Panc1 (cell line): Measurements from ENCODE around the gene CHIC2. TPM values are rescaled to one million over a fixed set of nuclear protein-coding genes. Genes with fewer than 3 reads are reported as not detected.
A peak's percentile ranks its signal among the peaks of the same experiment; 100 is the strongest.

Experiments used
- ATAC-seq: fragments of 200-7000 bp; cut with Tn5 transposase; 2 replicates; pipeline ENCODE4 v1.9.1; 2020; ENCODE audit warnings: mild to moderate bottlenecking, moderate library complexity
- BruUV-seq: library from RNA; stranded (reverse); fragments of 400-500 nt; replicated peaks from 2 replicates; lab custom pipeline; 2021; lab: Mats Ljungman, UMichigan
- CTCF ChIA-PET: fragments of 300-600 bp; sonication (Branson Sonifier 250); formaldehyde crosslinking; loops from one replicate; lab custom pipeline; 2022; ENCODE audit warnings: antibody characterized with exemption; lab: Charles Lee
- POLR2A ChIA-PET: fragments of 300-600 bp; sonication (Branson Sonifier 250); formaldehyde crosslinking; loops from one replicate; lab custom pipeline; 2022; ENCODE audit warnings: antibody characterized with exemption; lab: Charles Lee
- DNase-seq: peaks from one replicate; pipeline ENCODE4 v3.0.0-alpha.2; 2010; ENCODE audit warnings: low read depth, low spot score
- H3K27ac ChIP-seq: 2 replicates; pipeline ENCODE4 v1.5.1; 2011; ENCODE audit warnings: mild to moderate bottlenecking, low read length, inconsistent platforms
- H3K27me3 ChIP-seq: fragments of 200-500 bp; sonication (Bioruptor generic); 2 replicates; pipeline ENCODE4 v1.6.0; 2014; ENCODE audit warnings: low read length, inconsistent platforms; ENCODE audit not compliant: control insufficient read depth, insufficient read depth
- H3K36me3 ChIP-seq: fragments of 200-500 bp; sonication (Bioruptor generic); 2 replicates; pipeline ENCODE4 v1.5.1; 2014; ENCODE audit warnings: inconsistent platforms, mild to moderate bottlenecking, low read length, moderate library complexity; ENCODE audit not compliant: control insufficient read depth, insufficient read depth
- H3K4me1 ChIP-seq: 2 replicates; pipeline ENCODE4 v1.5.1; 2011; ENCODE audit warnings: inconsistent platforms, mild to moderate bottlenecking, low read length, moderate library complexity; ENCODE audit not compliant: control insufficient read depth, insufficient read depth
- H3K4me3 ChIP-seq, 2 experiments: 2 replicates each; pipeline ENCODE4 v1.5.1; 2011 to 2012; ENCODE audit warnings: low read depth in 2 of 2, low read length in 2 of 2, mild to moderate bottlenecking in 2 of 2, inconsistent platforms in 1 of 2, moderate library complexity in 1 of 2
- H3K9me3 ChIP-seq: fragments of 200-500 bp; sonication (Bioruptor generic); 2 replicates; pipeline ENCODE4 v1.5.1; 2014; ENCODE audit warnings: low read depth, mild to moderate bottlenecking, inconsistent platforms, low read length, moderate library complexity; ENCODE audit not compliant: control insufficient read depth, insufficient read depth
- POLR2AphosphoS5 ChIP-seq: IDR thresholded peaks from 2 replicates; pipeline ENCODE4 v1.6.1; 2012; ENCODE audit warnings: mild to moderate bottlenecking, low read depth, low read length, moderate library complexity
- REST ChIP-seq, 2 experiments: IDR thresholded peaks; 2 replicates each; pipeline ENCODE4 v1.6.1; 2011 to 2012; ENCODE audit warnings: low read depth in 2 of 2, control low read depth in 1 of 2, low read length in 1 of 2, mild to moderate bottlenecking in 1 of 2, moderate library complexity in 1 of 2; ENCODE audit not compliant: insufficient read depth in 1 of 2
- SIN3A ChIP-seq: IDR thresholded peaks from 2 replicates; pipeline ENCODE4 v1.6.1; 2012; ENCODE audit warnings: low read depth, mild to moderate bottlenecking, low read length, moderate library complexity, borderline replicate concordance; ENCODE audit not compliant: insufficient read depth
- TCF7L2 ChIP-seq: IDR thresholded peaks from 2 replicates; pipeline ENCODE4 v1.6.1; 2011; ENCODE audit warnings: mild to moderate bottlenecking, low read depth, low read length, inconsistent platforms
- in situ Hi-C: cut with HindIII; loops from 2 replicates; pipeline ENCODE4 v1.10.0; 2016; ENCODE audit warnings: low sequenced_read_pairs, low pct_unique_long_range_greater_than_20kb
- intact Hi-C: fragments of 100-400 bp; cut with micrococcal nuclease; formaldehyde crosslinking; loops from one replicate; pipeline ENCODE4 v1.10.0; 2022; ENCODE audit not compliant: unreplicated experiment
- total RNA-seq: library from RNA; stranded (reverse); gene quantifications from one replicate; pipeline ENCODE4 v1.2.1, GENCODE V29; 2021; ENCODE audit not compliant: unreplicated experiment
- TF ChIP-seq, protein P1 (sequence below): fragments of 450-650 bp; IDR thresholded peaks from 2 replicates; pipeline ENCODE4 v1.5.1; 2017; ENCODE audit warnings: mild to moderate bottlenecking

Gene CHIC2
- total RNA-seq, 1 experiment from 2014 or later, result 10.3 TPM

GRCh38 chr4:54065282-54066087 lies 1.1 kb upstream of the CHIC2 start:
- intact Hi-C loops (no loop called here), in situ Hi-C loops (no loop called here)
- ATAC-seq (no peak), DNase-seq (no peak)
- no TSS peak for BruUV-seq
- no peaks in the 10 kb centered on the region for H3K9me3 ChIP-seq
- TF ChIP-seq REST (IDR thresholded peaks at IDR 0.05; ENCODE audit: insufficient read depth in 1 of 2, low read depth in 2 of 2, low read length in 1 of 2) (no peak), POLR2AphosphoS5 (no peak), SIN3A (no peak), TCF7L2 (no peak)
- TF ChIP-seq, protein P1, sequence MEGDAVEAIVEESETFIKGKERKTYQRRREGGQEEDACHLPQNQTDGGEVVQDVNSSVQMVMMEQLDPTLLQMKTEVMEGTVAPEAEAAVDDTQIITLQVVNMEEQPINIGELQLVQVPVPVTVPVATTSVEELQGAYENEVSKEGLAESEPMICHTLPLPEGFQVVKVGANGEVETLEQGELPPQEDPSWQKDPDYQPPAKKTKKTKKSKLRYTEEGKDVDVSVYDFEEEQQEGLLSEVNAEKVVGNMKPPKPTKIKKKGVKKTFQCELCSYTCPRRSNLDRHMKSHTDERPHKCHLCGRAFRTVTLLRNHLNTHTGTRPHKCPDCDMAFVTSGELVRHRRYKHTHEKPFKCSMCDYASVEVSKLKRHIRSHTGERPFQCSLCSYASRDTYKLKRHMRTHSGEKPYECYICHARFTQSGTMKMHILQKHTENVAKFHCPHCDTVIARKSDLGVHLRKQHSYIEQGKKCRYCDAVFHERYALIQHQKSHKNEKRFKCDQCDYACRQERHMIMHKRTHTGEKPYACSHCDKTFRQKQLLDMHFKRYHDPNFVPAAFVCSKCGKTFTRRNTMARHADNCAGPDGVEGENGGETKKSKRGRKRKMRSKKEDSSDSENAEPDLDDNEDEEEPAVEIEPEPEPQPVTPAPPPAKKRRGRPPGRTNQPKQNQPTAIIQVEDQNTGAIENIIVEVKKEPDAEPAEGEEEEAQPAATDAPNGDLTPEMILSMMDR, result no peak
- H3K27me3 ChIP-seq, result no peaks in the 10 kb centered on the region
- H3K27ac ChIP-seq, result peak overlapping the region; percentile 89
- peak overlapping the region in 1 of 2 experiments; percentile 80; a peak in 3 of 4 replicates for H3K4me3 ChIP-seq
- ChIA-PET CTCF (no interaction called here), POLR2A (interaction anchor here (0.5 kb wide), 1 partner anchor 25 kb away, joined by 12 read pairs; no protein-coding TSS in a partner anchor)
- H3K4me1 ChIP-seq, result peaks cover 15% of the 10 kb centered on the region
- H3K36me3 ChIP-seq, result no peaks in the 10 kb centered on the region; the same call in 1 of the 2 replicates

- Histone ChIP-seq H3K36me3 (no peaks in the 10 kb centered on the region; the same call in 1 of the 2 replicates), H3K27me3 (no peaks in the 10 kb centered on the region), H3K4me1 (peaks cover 15% of the 10 kb centered on the region), H3K27ac (peak overlapping the region; percentile 77), H3K9me3 (no peaks in the 10 kb centered on the region), H3K4me3 (peak overlapping the region; percentile 80 to 90)
- ATAC-seq (peak; percentile 54), DNase-seq (no peak)
- intact Hi-C loops, result no loop called here
- ChIA-PET POLR2A (interaction anchor here (0.6 kb wide), 1 partner anchor 33 kb away, joined by 6 read pairs; no protein-coding TSS in a partner anchor), CTCF (no interaction called here)
- in situ Hi-C loops, result no loop called here
- no TSS peak for BruUV-seq
- TF ChIP-seq REST (IDR thresholded peaks at IDR 0.05; ENCODE audit: insufficient read depth in 1 of 2, low read depth in 2 of 2, low read length in 1 of 2) (no peak), POLR2AphosphoS5 (no peak)
- TF ChIP-seq, protein P1, result no peak
Measured at GRCh38 chr4:54063737-54064316, 578 bp downstream of the CHIC2 start.
